H9 (cell line): ENCODE data around the gene ADSL. TPM values are rescaled to one million over a fixed set of nuclear protein-coding genes. Genes with fewer than 3 reads are reported as not detected.

Source experiments
- DNase-seq: peaks from one replicate; pipeline ENCODE4 v3.0.0-alpha.2; 2017
- H2AFZ ChIP-seq: one replicate; pipeline ENCODE4 v1.6.1; 2013; ENCODE audit warnings: mild to moderate bottlenecking, low read length, control low read depth, moderate library complexity
- H2AK5ac ChIP-seq: 2 replicates; pipeline ENCODE4 v1.6.1; 2013; ENCODE audit warnings: low read length, control low read depth, mixed read lengths; ENCODE audit not compliant: insufficient read length
- H2BK120ac ChIP-seq: one replicate; pipeline ENCODE4 v1.6.1; 2013; ENCODE audit warnings: low read depth, mild to moderate bottlenecking, low read length, control low read depth, inconsistent platforms; ENCODE audit not compliant: poor library complexity, severe bottlenecking
- H2BK12ac ChIP-seq: 2 replicates; pipeline ENCODE4 v1.6.1; 2013; ENCODE audit warnings: low read length, control low read depth, mixed read lengths, low read depth; ENCODE audit not compliant: insufficient read length
- H2BK15ac ChIP-seq: 2 replicates; pipeline ENCODE4 v1.6.1; 2013; ENCODE audit warnings: low read depth, low read length, control low read depth
- H2BK20ac ChIP-seq: one replicate; pipeline ENCODE4 v1.6.1; 2013; ENCODE audit warnings: low read depth, mild to moderate bottlenecking, low read length, control low read depth, inconsistent platforms; ENCODE audit not compliant: poor library complexity, severe bottlenecking
- H2BK5ac ChIP-seq: 2 replicates; pipeline ENCODE4 v1.6.1; 2013; ENCODE audit warnings: low read length, control low read depth, mixed read lengths; ENCODE audit not compliant: insufficient read length
- H3K14ac ChIP-seq: 2 replicates; pipeline ENCODE4 v1.6.1; 2013; ENCODE audit warnings: low read length, control low read depth; ENCODE audit not compliant: insufficient read depth
- H3K18ac ChIP-seq: 2 replicates; pipeline ENCODE4 v1.6.1; 2013; ENCODE audit warnings: low read depth, mild to moderate bottlenecking, mixed read lengths, low read length, control low read depth; ENCODE audit not compliant: insufficient read length
- H3K23ac ChIP-seq: 2 replicates; pipeline ENCODE4 v1.6.1; 2013; ENCODE audit warnings: low read length, control low read depth, mixed read lengths, low read depth; ENCODE audit not compliant: insufficient read length
- H3K23me2 ChIP-seq: 2 replicates; pipeline ENCODE4 v1.6.1; 2013; ENCODE audit warnings: low read depth, mild to moderate bottlenecking, mixed read lengths, low read length, control low read depth; ENCODE audit not compliant: insufficient read length, poor library complexity, severe bottlenecking
- H3K27ac ChIP-seq: 2 replicates; pipeline ENCODE4 v1.5.1; 2013; ENCODE audit warnings: low read length, control low read depth, mixed read lengths, low read depth; ENCODE audit not compliant: insufficient read length
- H3K27me3 ChIP-seq: 2 replicates; pipeline ENCODE4 v1.6.1; 2013; ENCODE audit warnings: low read length, control low read depth, inconsistent platforms; ENCODE audit not compliant: insufficient read depth
- H3K4ac ChIP-seq: 2 replicates; pipeline ENCODE4 v1.6.1; 2013; ENCODE audit warnings: low read depth, mild to moderate bottlenecking, control low read depth, inconsistent platforms, low read length, moderate library complexity
- H3K4me1 ChIP-seq: 2 replicates; pipeline ENCODE4 v1.6.1; 2013; ENCODE audit warnings: low read length, control low read depth, inconsistent platforms; ENCODE audit not compliant: insufficient read depth
- H3K4me2 ChIP-seq: 2 replicates; pipeline ENCODE4 v1.6.1; 2013; ENCODE audit warnings: low read length, control low read depth, mixed read lengths; ENCODE audit not compliant: insufficient read length, insufficient read depth
- H3K56ac ChIP-seq: 2 replicates; pipeline ENCODE4 v1.6.1; 2013; ENCODE audit warnings: low read depth, mild to moderate bottlenecking, mixed read lengths, low read length, control low read depth; ENCODE audit not compliant: insufficient read length
- H3K79me1 ChIP-seq: 2 replicates; pipeline ENCODE4 v1.6.1; 2013; ENCODE audit warnings: low read depth, mild to moderate bottlenecking, moderate library complexity, low read length, control low read depth, inconsistent platforms; ENCODE audit not compliant: insufficient read depth, poor library complexity, severe bottlenecking
- H3K79me2 ChIP-seq: 2 replicates; pipeline ENCODE4 v1.6.1; 2013; ENCODE audit warnings: low read length, control low read depth, inconsistent platforms; ENCODE audit not compliant: insufficient read depth
- H3K9ac ChIP-seq: 2 replicates; pipeline ENCODE4 v1.6.1; 2013; ENCODE audit warnings: low read length, control low read depth, mixed read lengths; ENCODE audit not compliant: insufficient read length; ENCODE audit errors: extremely low read depth
- H3K9me3 ChIP-seq: one replicate; pipeline ENCODE4 v1.6.1; 2013; ENCODE audit warnings: low read depth, low read length, inconsistent platforms; ENCODE audit not compliant: control insufficient read depth
- H3T11ph ChIP-seq: one replicate; pipeline ENCODE4 v1.6.1; 2013; ENCODE audit warnings: mild to moderate bottlenecking, low read length, control low read depth, inconsistent platforms
- H4K20me1 ChIP-seq: one replicate; pipeline ENCODE4 v1.6.1; 2013; ENCODE audit not compliant: control insufficient read depth, insufficient read length, insufficient read depth
- H4K5ac ChIP-seq: 2 replicates; pipeline ENCODE4 v1.6.1; 2013; ENCODE audit warnings: low read depth, mild to moderate bottlenecking, mixed read lengths, low read length, control low read depth; ENCODE audit not compliant: insufficient read length
- H4K8ac ChIP-seq: replicated peaks from 2 replicates; pipeline ENCODE4 v1.6.1; 2013; ENCODE audit warnings: low read length, control low read depth, mixed read lengths, low read depth; ENCODE audit not compliant: insufficient read length
- H4K91ac ChIP-seq: 2 replicates; pipeline ENCODE4 v1.6.1; 2013; ENCODE audit warnings: low read depth, mild to moderate bottlenecking, moderate library complexity, mixed read lengths, low read length, control low read depth; ENCODE audit not compliant: insufficient read length
- H3K27ac Mint-ChIP-seq, 3 experiments: 2 replicates in 2 of 3; 3 replicates in 1 of 3; pipeline ENCODE4 v1.8.0; 2020 to 2021; ENCODE audit warnings: mixed read lengths in 3 of 3, mild to moderate bottlenecking in 1 of 3, moderate library complexity in 1 of 3
- H3K27me3 Mint-ChIP-seq: 2 replicates; pipeline ENCODE4 v1.8.0; 2021; ENCODE audit warnings: low read depth, mild to moderate bottlenecking, moderate library complexity, mixed read lengths
- H3K36me3 Mint-ChIP-seq, 3 experiments: 2 replicates in 2 of 3; 3 replicates in 1 of 3; pipeline ENCODE4 v1.8.0; 2020 to 2021; ENCODE audit warnings: low read depth in 3 of 3, mixed read lengths in 3 of 3; ENCODE audit not compliant: insufficient read depth in 1 of 3
- H3K4me1 Mint-ChIP-seq, 2 experiments: 2 replicates each; pipeline ENCODE4 v1.8.0; 2020; ENCODE audit warnings: mixed read lengths in 2 of 2
- H3K4me3 Mint-ChIP-seq, 2 experiments: 2 replicates in 1 of 2; 3 replicates in 1 of 2; pipeline ENCODE4 v1.8.0; 2020 to 2021; ENCODE audit warnings: mild to moderate bottlenecking in 2 of 2, mixed read lengths in 2 of 2, moderate library complexity in 1 of 2
- H3K9me3 Mint-ChIP-seq, 2 experiments: 2 replicates in 1 of 2; 3 replicates in 1 of 2; pipeline ENCODE4 v1.8.0; 2020; ENCODE audit warnings: mild to moderate bottlenecking in 2 of 2, mixed read lengths in 2 of 2, moderate library complexity in 1 of 2
- CTCF ChIP-seq: fragments of 200-600 bp; sonication (generic); conservative IDR thresholded peaks from 3 replicates; pipeline ENCODE4 v1.8.0; 2021; ENCODE audit warnings: antibody characterized with exemption, mild to moderate bottlenecking
- WGBS: extraction: QIAGEN DNeasy Blood & Tissue Kit; methylation state at CpG from one replicate; pipeline ENCODE4 v1.1.7; 2013; ENCODE audit warnings: missing lambda C conversion rate, low lambda C conversion rate, mixed read lengths; ENCODE audit not compliant: insufficient read length; ENCODE audit errors: extremely low coverage; 5-methylcytosine and 5-hydroxymethylcytosine counted together
- total RNA-seq: library from RNA; stranded (reverse); gene quantifications from 2 replicates; pipeline ENCODE4 v1.2.1, GENCODE V29; 2021

The ADSL gene
- total RNA-seq, 1 experiment from 2014 or later: 175 TPM

DNA sequence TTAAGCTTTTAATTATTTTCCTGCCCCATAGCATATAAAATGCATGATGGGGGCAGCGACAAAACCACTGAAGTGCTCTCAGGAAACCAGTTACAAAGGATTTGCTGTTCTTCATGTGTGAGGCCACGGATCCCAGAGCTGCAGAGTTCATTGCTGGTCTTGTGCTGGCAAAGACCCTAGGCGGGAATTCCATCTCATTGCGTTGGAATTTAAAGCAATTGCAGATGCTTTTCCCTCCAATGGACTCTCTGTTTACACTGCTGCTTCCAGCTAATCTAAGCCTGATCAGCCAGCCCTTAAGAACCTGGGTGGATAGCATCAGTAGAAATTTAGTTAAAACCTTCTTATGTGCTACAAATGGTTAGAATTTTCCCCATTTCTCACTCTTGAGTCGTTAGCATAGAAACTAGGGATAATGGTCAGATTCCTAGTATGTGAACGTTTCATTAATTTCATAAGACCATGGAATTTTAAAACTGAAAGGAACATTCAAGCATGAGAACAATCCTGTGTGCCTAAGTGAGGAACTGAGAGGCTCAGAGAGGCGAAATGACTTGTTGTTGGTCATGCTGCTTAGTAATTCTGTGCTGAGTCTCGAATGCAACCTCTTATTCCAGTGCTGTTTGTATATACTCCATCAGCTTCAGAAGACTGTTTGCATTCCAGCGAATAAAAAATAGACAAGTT, 36.1 kb upstream of the ADSL start:
- H3K18ac ChIP-seq: no peak overlapping the region
- H3K23me2 ChIP-seq: no peaks in the 10 kb centered on the region
- no peak overlapping the region for H3K23ac ChIP-seq
- H4K8ac ChIP-seq: no peak overlapping the region
- no peaks in the 10 kb centered on the region for H4K20me1 ChIP-seq
- H2AFZ ChIP-seq: no peak overlapping the region
- no peaks in the 10 kb centered on the region for H3K9me3 ChIP-seq
- H2BK15ac ChIP-seq: no peak overlapping the region
- H3K4me1 Mint-ChIP-seq: no peaks in the 10 kb centered on the region
- no peak overlapping the region for H3K4ac ChIP-seq
- peaks cover 34 to 81% (median 70%) of the 10 kb centered on the region in 3 experiments; a peak in 6 of 7 replicates for H3K36me3 Mint-ChIP-seq
- no peak for DNase-seq
- no peak overlapping the region for H3K4me3 Mint-ChIP-seq
- H3T11ph ChIP-seq: no peak overlapping the region
- no peak overlapping the region for H2BK120ac ChIP-seq
- no peaks in the 10 kb centered on the region for H3K79me2 ChIP-seq
- no peaks in the 10 kb centered on the region for H3K79me1 ChIP-seq
- H3K4me1 ChIP-seq: no peaks in the 10 kb centered on the region
- no peak overlapping the region for H2BK5ac ChIP-seq
- H3K27ac Mint-ChIP-seq: no peak overlapping the region
- no peak overlapping the region for H3K14ac ChIP-seq
- H3K27me3 ChIP-seq: no peaks in the 10 kb centered on the region
- H4K5ac ChIP-seq: no peak overlapping the region
- H3K4me2 ChIP-seq: no peak overlapping the region
- no peak overlapping the region for H3K9ac ChIP-seq
- H3K27ac ChIP-seq: no peak overlapping the region
- WGBS: no CpG with 5 or more reads among the region's 9 CpGs
- no peaks in the 10 kb centered on the region for H3K27me3 Mint-ChIP-seq
- H2AK5ac ChIP-seq: no peak overlapping the region
- no peak for TF ChIP-seq CTCF
- no peak overlapping the region for H2BK20ac ChIP-seq
- H2BK12ac ChIP-seq: no peak overlapping the region
- H3K56ac ChIP-seq: no peak overlapping the region
- no peaks in the 10 kb centered on the region for H3K9me3 Mint-ChIP-seq
- no peak overlapping the region for H4K91ac ChIP-seq
